ENCODE measurements around the gene PDE2A.

Gene PDE2A

GRCh38 chr11:72704783-72705265 is 30.6 kb upstream of the PDE2A start:
- H3K4me1 ChIP-seq (ENCODE audit: low read length): peaks cover 23% of the 10 kb centered on the region
- no peaks in the 10 kb centered on the region for H3K9me3 ChIP-seq (ENCODE audit: insufficient read depth, low read length)
- H3K9ac ChIP-seq (ENCODE audit: low read length): no peak overlapping the region
- no peak for TF ChIP-seq EZH2phosphoT487 (IDR thresholded peaks at IDR 0.05; ENCODE audit: low read depth)
- TF ChIP-seq, protein P1, sequence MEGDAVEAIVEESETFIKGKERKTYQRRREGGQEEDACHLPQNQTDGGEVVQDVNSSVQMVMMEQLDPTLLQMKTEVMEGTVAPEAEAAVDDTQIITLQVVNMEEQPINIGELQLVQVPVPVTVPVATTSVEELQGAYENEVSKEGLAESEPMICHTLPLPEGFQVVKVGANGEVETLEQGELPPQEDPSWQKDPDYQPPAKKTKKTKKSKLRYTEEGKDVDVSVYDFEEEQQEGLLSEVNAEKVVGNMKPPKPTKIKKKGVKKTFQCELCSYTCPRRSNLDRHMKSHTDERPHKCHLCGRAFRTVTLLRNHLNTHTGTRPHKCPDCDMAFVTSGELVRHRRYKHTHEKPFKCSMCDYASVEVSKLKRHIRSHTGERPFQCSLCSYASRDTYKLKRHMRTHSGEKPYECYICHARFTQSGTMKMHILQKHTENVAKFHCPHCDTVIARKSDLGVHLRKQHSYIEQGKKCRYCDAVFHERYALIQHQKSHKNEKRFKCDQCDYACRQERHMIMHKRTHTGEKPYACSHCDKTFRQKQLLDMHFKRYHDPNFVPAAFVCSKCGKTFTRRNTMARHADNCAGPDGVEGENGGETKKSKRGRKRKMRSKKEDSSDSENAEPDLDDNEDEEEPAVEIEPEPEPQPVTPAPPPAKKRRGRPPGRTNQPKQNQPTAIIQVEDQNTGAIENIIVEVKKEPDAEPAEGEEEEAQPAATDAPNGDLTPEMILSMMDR (IDR thresholded peaks at IDR 0.05; ENCODE audit: low read depth, low read length): no peak
- H3K4me3 ChIP-seq (ENCODE audit: low read length): no peak overlapping the region
- peaks cover 47% of the 10 kb centered on the region for H4K20me1 ChIP-seq (ENCODE audit: insufficient read depth, low read length)
- H3K27me3 ChIP-seq (ENCODE audit: low read depth, low read length): no peaks in the 10 kb centered on the region
- no peak overlapping the region for H3K27ac ChIP-seq (ENCODE audit: low read length)
- H2AFZ ChIP-seq (ENCODE audit: low read depth, low read length): no peak overlapping the region
- H3K4me2 ChIP-seq (ENCODE audit: low read length): no peak overlapping the region
- H3K36me3 ChIP-seq (replicated peaks; ENCODE audit: low read depth, low read length): peaks cover 75% of the 10 kb centered on the region
- no peaks in the 10 kb centered on the region for H3K79me2 ChIP-seq (ENCODE audit: low read length)

- TF ChIP-seq, protein P1 (IDR thresholded peaks at IDR 0.05; ENCODE audit: low read depth, low read length): no peak
- no peak for TF ChIP-seq EZH2phosphoT487 (IDR thresholded peaks at IDR 0.05; ENCODE audit: low read depth)
- peaks cover 75% of the 10 kb centered on the region for H3K36me3 ChIP-seq (replicated peaks; ENCODE audit: low read depth, low read length)
Measured at GRCh38 chr11:72704028-72704782, 30.0 kb upstream of the PDE2A start.

DNA sequence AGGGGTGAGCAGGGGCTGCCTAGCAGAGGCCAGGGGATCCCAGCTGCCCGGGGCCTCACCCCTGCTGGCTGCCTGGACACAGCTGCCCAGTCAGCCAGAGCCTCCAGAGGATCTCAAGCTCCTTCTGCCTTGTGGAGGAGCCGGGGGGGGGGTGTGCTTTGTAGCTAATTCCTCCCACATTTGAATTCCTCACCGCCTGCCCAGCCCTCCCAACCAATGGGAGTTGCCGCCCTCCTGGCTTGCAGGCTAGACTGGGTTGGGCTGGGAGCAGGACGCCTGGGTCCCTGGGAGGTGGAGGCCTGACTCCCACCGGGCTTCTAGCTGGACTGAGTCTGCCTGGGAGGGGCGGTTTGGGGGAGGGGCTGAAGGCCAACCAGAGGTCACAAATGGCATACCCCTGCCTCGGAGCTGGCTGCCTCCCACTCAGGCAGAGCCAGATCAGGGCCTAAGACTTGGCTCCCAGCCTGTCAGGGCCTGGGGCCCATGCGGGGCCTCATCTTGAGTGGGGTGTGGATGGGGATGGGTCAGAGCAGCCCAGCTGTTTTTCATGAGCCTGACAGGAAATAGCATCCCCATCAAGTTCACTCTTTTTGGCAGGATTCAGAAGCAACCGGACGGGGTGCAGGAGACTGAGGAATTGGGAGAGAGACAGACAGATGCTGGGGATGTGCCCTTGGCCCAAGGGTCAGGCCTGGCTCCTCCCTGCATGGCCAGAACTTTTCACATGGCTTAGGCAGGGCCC is 29.2 kb upstream of the PDE2A start:
- H3K9ac ChIP-seq (ENCODE audit: low read length): no peak overlapping the region
- H3K27me3 ChIP-seq (ENCODE audit: low read depth, low read length): no peaks in the 10 kb centered on the region
- H3K4me3 ChIP-seq (ENCODE audit: low read length): no peak overlapping the region
- no peak overlapping the region for H2AFZ ChIP-seq (ENCODE audit: low read depth, low read length)
- no peak overlapping the region for H3K4me2 ChIP-seq (ENCODE audit: low read length)
- H4K20me1 ChIP-seq (ENCODE audit: insufficient read depth, low read length): peaks cover 50% of the 10 kb centered on the region
- H3K9me3 ChIP-seq (ENCODE audit: insufficient read depth, low read length): no peaks in the 10 kb centered on the region
- no peak for TF ChIP-seq EZH2phosphoT487 (IDR thresholded peaks at IDR 0.05; ENCODE audit: low read depth)
- TF ChIP-seq, protein P1 (IDR thresholded peaks at IDR 0.05; ENCODE audit: low read depth, low read length): no peak
- H3K36me3 ChIP-seq (replicated peaks; ENCODE audit: low read depth, low read length): peaks cover 77% of the 10 kb centered on the region
- no peaks in the 10 kb centered on the region for H3K79me2 ChIP-seq (ENCODE audit: low read length)
- no peak overlapping the region for H3K27ac ChIP-seq (ENCODE audit: low read length)
- H3K4me1 ChIP-seq (ENCODE audit: low read length): peaks cover 23% of the 10 kb centered on the region

More at GRCh38 chr11:72704028-72704782, 30.0 kb upstream of the PDE2A start:
- Histone ChIP-seq H3K9me3 (ENCODE audit: insufficient read depth, low read length) (no peaks in the 10 kb centered on the region), H3K4me2 (ENCODE audit: low read length) (no peak overlapping the region), H3K79me2 (ENCODE audit: low read length) (no peaks in the 10 kb centered on the region), H3K9ac (ENCODE audit: low read length) (no peak overlapping the region), H3K4me3 (ENCODE audit: low read length) (no peak overlapping the region), H4K20me1 (ENCODE audit: insufficient read depth, low read length) (peaks cover 47% of the 10 kb centered on the region), H3K27ac (ENCODE audit: low read length) (no peak overlapping the region), H3K27me3 (ENCODE audit: low read depth, low read length) (no peaks in the 10 kb centered on the region), H2AFZ (ENCODE audit: low read depth, low read length) (no peak overlapping the region), H3K4me1 (ENCODE audit: low read length) (peaks cover 23% of the 10 kb centered on the region)

- Histone ChIP-seq H2AFZ (ENCODE audit: low read depth, low read length) (no peak overlapping the region), H4K20me1 (ENCODE audit: insufficient read depth, low read length) (peaks cover 48% of the 10 kb centered on the region), H3K4me2 (ENCODE audit: low read length) (no peak overlapping the region), H3K79me2 (ENCODE audit: low read length) (no peaks in the 10 kb centered on the region), H3K27me3 (ENCODE audit: low read depth, low read length) (no peaks in the 10 kb centered on the region), H3K27ac (ENCODE audit: low read length) (no peak overlapping the region), H3K9me3 (ENCODE audit: insufficient read depth, low read length) (no peaks in the 10 kb centered on the region), H3K4me3 (ENCODE audit: low read length) (no peak overlapping the region), H3K36me3 (replicated peaks; ENCODE audit: low read depth, low read length) (peaks cover 73% of the 10 kb centered on the region), H3K4me1 (ENCODE audit: low read length) (peaks cover 23% of the 10 kb centered on the region), H3K9ac (ENCODE audit: low read length) (no peak overlapping the region)
- TF ChIP-seq, protein P1 (IDR thresholded peaks at IDR 0.05; ENCODE audit: low read depth, low read length): no peak
- no peak for TF ChIP-seq EZH2phosphoT487 (IDR thresholded peaks at IDR 0.05; ENCODE audit: low read depth)
Measured at GRCh38 chr11:72702577-72703241, 28.5 kb upstream of the PDE2A start.
